H1 (cell line): Measurements from ENCODE around the gene MCRS1. TPM values are rescaled to one million over a fixed set of nuclear protein-coding genes. Genes with fewer than 3 reads are reported as not detected.

Experiments
- CTCF ChIA-PET: fragments of 300-600 bp; sonication (Branson Sonifier 250); formaldehyde crosslinking; loops from one replicate; lab custom pipeline; 2021; ENCODE audit not compliant: partially characterized antibody; lab: Charles Lee
- POLR2A ChIA-PET: fragments of 300-600 bp; sonication (Branson Sonifier 250); formaldehyde crosslinking; loops from one replicate; lab custom pipeline; 2021; ENCODE audit warnings: inconsistent platforms; ENCODE audit not compliant: partially characterized antibody; lab: Charles Lee
- DNase-seq, 2 experiments: peaks; one replicate each; pipeline versions ENCODE4 v3.0.0 to v3.0.0-alpha.2; 2010 to 2022; ENCODE audit warnings: low spot score in 2 of 2, low read depth in 1 of 2, mixed read lengths in 1 of 2
- FAIRE-seq: peaks from 2 replicates; lab custom pipeline; 2011; peaks lifted over from hg19 to GRCh38; lab: Jason Lieb, UNC
- H2AFZ ChIP-seq: 2 replicates; pipeline ENCODE4 v1.8.1; 2012; ENCODE audit warnings: low read length, inconsistent platforms
- H2AK5ac ChIP-seq: 2 replicates; pipeline ENCODE4 v1.6.1; 2013; ENCODE audit warnings: low read depth, low read length
- H2BK120ac ChIP-seq: replicated peaks from 2 replicates; pipeline ENCODE3; 2013; ENCODE audit warnings: low read depth, low read length, inconsistent platforms
- H2BK12ac ChIP-seq: 2 replicates; pipeline ENCODE4 v1.6.1; 2013; ENCODE audit warnings: low read depth, low read length
- H2BK15ac ChIP-seq: 2 replicates; pipeline ENCODE4 v1.6.1; 2013; ENCODE audit warnings: low read length
- H2BK20ac ChIP-seq: 2 replicates; pipeline ENCODE4 v1.6.1; 2013; ENCODE audit warnings: low read length
- H2BK5ac ChIP-seq: 2 replicates; pipeline ENCODE4 v1.6.1; 2013; ENCODE audit warnings: low read depth, low read length
- H3K14ac ChIP-seq: 2 replicates; pipeline ENCODE4 v1.6.1; 2013; ENCODE audit warnings: inconsistent platforms; ENCODE audit not compliant: insufficient read length
- H3K18ac ChIP-seq: 2 replicates; pipeline ENCODE4 v1.6.1; 2013; ENCODE audit warnings: low read length; ENCODE audit errors: extremely low read depth
- H3K23ac ChIP-seq: 2 replicates; pipeline ENCODE4 v1.6.1; 2013; ENCODE audit warnings: inconsistent platforms; ENCODE audit not compliant: insufficient read length
- H3K23me2 ChIP-seq: 2 replicates; pipeline ENCODE4 v1.6.1; 2013; ENCODE audit warnings: low read depth, low read length
- H3K27ac ChIP-seq: 2 replicates; pipeline ENCODE4 v1.6.1; 2011; ENCODE audit warnings: low read depth, low read length, inconsistent platforms
- H3K27me3 ChIP-seq, 4 experiments: replicated peaks in 1 of 4; 1 replicate in 1 of 4; 2 replicates in 3 of 4; pipeline versions ENCODE4 v1.6.1 to v1.8.1; 2011 to 2013; ENCODE audit warnings: low read length in 3 of 4, mild to moderate bottlenecking in 3 of 4, inconsistent platforms in 2 of 4, mixed read lengths in 2 of 4, moderate library complexity in 1 of 4; ENCODE audit not compliant: control insufficient read depth in 3 of 4, insufficient read depth in 3 of 4; ENCODE audit errors: extremely low read depth in 1 of 4
- H3K36me3 ChIP-seq, 4 experiments: 2 replicates each; pipeline versions ENCODE4 v1.6.1 to v1.8.1; 2011 to 2013; ENCODE audit warnings: mild to moderate bottlenecking in 4 of 4, low read length in 3 of 4, moderate library complexity in 2 of 4, control low read depth in 1 of 4, inconsistent platforms in 1 of 4; ENCODE audit not compliant: insufficient read depth in 4 of 4, control insufficient read depth in 2 of 4
- H3K4ac ChIP-seq: replicated peaks from 2 replicates; pipeline ENCODE3; 2013; ENCODE audit warnings: low read length, low read depth, mixed read lengths, inconsistent platforms; ENCODE audit not compliant: insufficient read length
- H3K4me1 ChIP-seq, 4 experiments: replicated peaks in 1 of 4; 1 replicate in 1 of 4; 2 replicates in 3 of 4; pipeline versions ENCODE4 v1.6.1 to v1.8.1; 2011 to 2013; ENCODE audit warnings: low read length in 3 of 4, inconsistent platforms in 2 of 4, mixed read lengths in 1 of 4; ENCODE audit not compliant: insufficient read depth in 4 of 4, control insufficient read depth in 3 of 4
- H3K4me2 ChIP-seq, 2 experiments: 2 replicates each; pipeline versions ENCODE4 v1.6.1 to v1.8.1; 2011 to 2013; ENCODE audit warnings: low read depth in 2 of 2, low read length in 2 of 2, control low read depth in 1 of 2, inconsistent platforms in 1 of 2, mild to moderate bottlenecking in 1 of 2; ENCODE audit not compliant: insufficient read depth in 1 of 2
- H3K4me3 ChIP-seq, 4 experiments: fragments of 200-600, 300-600 bp in 1 of 4; sonication (generic), shearing (Covaris generic), sonication (Bioruptor Twin) in 1 of 4; 2 replicates each; pipeline versions ENCODE4 v1.5.1 to v1.8.1; 2011 to 2016; ENCODE audit warnings: low read length in 4 of 4, low read depth in 3 of 4, control low read depth in 2 of 4, inconsistent platforms in 2 of 4, mild to moderate bottlenecking in 2 of 4, mixed read lengths in 1 of 4, moderate library complexity in 1 of 4; ENCODE audit not compliant: insufficient read depth in 2 of 4; ENCODE audit errors: extremely low read depth in 1 of 4
- H3K56ac ChIP-seq: replicated peaks from 2 replicates; pipeline ENCODE3; 2013; ENCODE audit warnings: low read depth, mild to moderate bottlenecking, mixed read lengths, low read length, inconsistent platforms; ENCODE audit not compliant: insufficient read length
- H3K79me1 ChIP-seq: 2 replicates; pipeline ENCODE4 v1.6.1; 2013; ENCODE audit warnings: low read depth, low read length, control low read depth
- H3K79me2 ChIP-seq, 2 experiments: 2 replicates each; pipeline versions ENCODE4 v1.6.1 to v1.8.1; 2012 to 2013; ENCODE audit warnings: low read length in 2 of 2, mild to moderate bottlenecking in 2 of 2, inconsistent platforms in 1 of 2; ENCODE audit not compliant: insufficient read depth in 2 of 2, control insufficient read depth in 1 of 2
- H3K9ac ChIP-seq, 4 experiments: replicated peaks in 1 of 4; 1 replicate in 1 of 4; 2 replicates in 3 of 4; pipeline versions ENCODE4 v1.6.1 to v1.8.1; 2011 to 2013; ENCODE audit warnings: low read depth in 3 of 4, low read length in 3 of 4, control low read depth in 2 of 4, mild to moderate bottlenecking in 2 of 4, moderate library complexity in 2 of 4, inconsistent platforms in 1 of 4; ENCODE audit errors: extremely low read depth in 1 of 4
- H3K9me3 ChIP-seq, 2 experiments: 2 replicates each; pipeline versions ENCODE4 v1.6.1 to v1.8.1; 2012 to 2013; ENCODE audit warnings: mild to moderate bottlenecking in 2 of 2, moderate library complexity in 2 of 2, control low read depth in 1 of 2, inconsistent platforms in 1 of 2, low read depth in 1 of 2, low read length in 1 of 2, mixed read lengths in 1 of 2; ENCODE audit not compliant: insufficient read depth in 2 of 2
- H4K20me1 ChIP-seq, 2 experiments: replicated peaks in 1 of 2; 2 replicates each; pipeline versions ENCODE3 to v1.8.1; 2011 to 2013; ENCODE audit warnings: inconsistent platforms in 2 of 2, low read length in 2 of 2, mild to moderate bottlenecking in 1 of 2; ENCODE audit not compliant: insufficient read depth in 2 of 2, control insufficient read depth in 1 of 2
- H4K5ac ChIP-seq: 2 replicates; pipeline ENCODE4 v1.6.1; 2013; ENCODE audit warnings: low read length, low read depth, mixed read lengths, inconsistent platforms; ENCODE audit not compliant: insufficient read length
- H4K8ac ChIP-seq: 2 replicates; pipeline ENCODE4 v1.8.0; 2013; ENCODE audit warnings: mild to moderate bottlenecking, moderate library complexity, low read length, inconsistent platforms; ENCODE audit not compliant: insufficient read depth; ENCODE audit errors: extremely low read depth
- H4K91ac ChIP-seq: replicated peaks from 2 replicates; pipeline ENCODE3; 2013; ENCODE audit warnings: low read length, mixed read lengths, inconsistent platforms; ENCODE audit not compliant: insufficient read length
- SP2 ChIP-seq: IDR thresholded peaks from 2 replicates; pipeline ENCODE4 v1.6.1; 2012; ENCODE audit warnings: mild to moderate bottlenecking, low read length, inconsistent platforms
- WGBS, 2 experiments: shearing (Covaris generic) in 1 of 2; methylation state at CpG; one replicate each; pipeline versions ENCODE4 v1.1.6 to v1.1.7; 2013 to 2015; ENCODE audit warnings: low lambda C conversion rate in 2 of 2, mixed read lengths in 2 of 2, inconsistent platforms in 1 of 2, low coverage in 1 of 2, missing lambda C conversion rate in 1 of 2; ENCODE audit not compliant: insufficient replicate concordance in 2 of 2, insufficient coverage in 1 of 2, insufficient read length in 1 of 2; ENCODE audit errors: extremely low coverage in 1 of 2, missing lambda C conversion rate in 1 of 2; 5-methylcytosine and 5-hydroxymethylcytosine counted together
- polyA plus RNA-seq, 7 experiments: library from polyadenylated mRNA; depleted of rRNA in 3 of 7; stranded (reverse) in 5 of 7; unstranded in 2 of 7; fragments of >200 nt in 5 of 7; fragments of 200-250 nt in 2 of 7; gene quantifications; 1 replicate in 5 of 7; 2 replicates in 1 of 7; 4 replicates in 1 of 7; pipeline versions ENCODE4 v1.2.1 to v1.2.3, GENCODE V29; 2011 to 2013; ENCODE audit warnings: missing spikeins in 2 of 7, mixed read lengths in 2 of 7
- total RNA-seq: library from RNA; stranded (reverse); fragmentation: NEBNext Ultra II Directional; extraction: Animal tissue kit (Norgen Biotek cat#: 25700); gene quantifications from 2 replicates; pipeline ENCODE4 v1.2.1, GENCODE V29; 2021

Gene MCRS1
- total and polyA plus RNA-seq, 2 of the 8 experiments (the other 6 are each of a cell fraction or from before 2014, with no cell fraction given), result 90.3 to 139 TPM

- no peak overlapping the region for H3K56ac ChIP-seq
- H4K91ac ChIP-seq, result no peak overlapping the region
- no peak for FAIRE-seq
- no peak for DNase-seq
- no peaks in the 10 kb centered on the region for H3K27me3 ChIP-seq
- H3K79me2 ChIP-seq, result no peaks in the 10 kb centered on the region; a peak in 1 of 4 replicates
- H4K5ac ChIP-seq, result no peak overlapping the region
- no peak overlapping the region for H3K23ac ChIP-seq
- peaks cover 0 to 6% (median 4%) of the 10 kb centered on the region in 4 experiments; a peak in 4 of 7 replicates for H3K4me1 ChIP-seq
- H2BK12ac ChIP-seq, result no peak overlapping the region
- no peak overlapping the region for H2AFZ ChIP-seq
- no peaks in the 10 kb centered on the region; the same call in 1 of the 2 replicates for H3K79me1 ChIP-seq
- no peak overlapping the region for H3K4me2 ChIP-seq
- no peak overlapping the region for H3K4me3 ChIP-seq
- no peaks in the 10 kb centered on the region; the same call in 1 of the 2 replicates for H3K23me2 ChIP-seq
- no peak overlapping the region for H2BK120ac ChIP-seq
- POLR2A ChIA-PET, result interaction anchor here (1.1 to 4.5 kb wide), 5 partner anchors 10 to 28 kb away, joined by 3 to 20 read pairs (median 7); partner anchors contain the start of gene MCRS1
- no peak overlapping the region for H3K9ac ChIP-seq
- no peak overlapping the region for H2BK20ac ChIP-seq
- H3K14ac ChIP-seq, result no peak overlapping the region
- H4K20me1 ChIP-seq, result peaks cover 0 to 9% of the 10 kb centered on the region in 2 experiments
- no peak overlapping the region for H3K18ac ChIP-seq
- TF ChIP-seq SP2, result no peak
- H3K9me3 ChIP-seq, result no peaks in the 10 kb centered on the region
- no peak overlapping the region for H4K8ac ChIP-seq
- CTCF ChIA-PET, result interaction anchor here (0.6 to 10.8 kb wide), 8 partner anchors 12 to 319 kb away, joined by 3 to 171 read pairs (median 22); partner anchors contain the start of gene SPATS2
- H2BK15ac ChIP-seq, result no peak overlapping the region
- WGBS, 2 experiments, result 82% methylated on average over 4 of the region's 4 CpGs; no CpG with 5 or more reads in 1 of the 2 experiments
- no peak overlapping the region for H2BK5ac ChIP-seq
- no peaks in the 10 kb centered on the region; a peak in 1 of 8 replicates for H3K36me3 ChIP-seq
- H2AK5ac ChIP-seq, result no peak overlapping the region
- no peak overlapping the region for H3K4ac ChIP-seq
- H3K27ac ChIP-seq, result no peak overlapping the region
Measured at GRCh38 chr12:49582850-49583249, 14.9 kb upstream of the MCRS1 start.
